ENCODE data around the gene ANKS3. TPM values are rescaled to one million over a fixed set of nuclear protein-coding genes. Genes with fewer than 3 reads are reported as not detected.

ANKS3 gene
- total RNA-seq, 2 donors from 2014 or later = 29.8 to 41.8 TPM

DNA sequence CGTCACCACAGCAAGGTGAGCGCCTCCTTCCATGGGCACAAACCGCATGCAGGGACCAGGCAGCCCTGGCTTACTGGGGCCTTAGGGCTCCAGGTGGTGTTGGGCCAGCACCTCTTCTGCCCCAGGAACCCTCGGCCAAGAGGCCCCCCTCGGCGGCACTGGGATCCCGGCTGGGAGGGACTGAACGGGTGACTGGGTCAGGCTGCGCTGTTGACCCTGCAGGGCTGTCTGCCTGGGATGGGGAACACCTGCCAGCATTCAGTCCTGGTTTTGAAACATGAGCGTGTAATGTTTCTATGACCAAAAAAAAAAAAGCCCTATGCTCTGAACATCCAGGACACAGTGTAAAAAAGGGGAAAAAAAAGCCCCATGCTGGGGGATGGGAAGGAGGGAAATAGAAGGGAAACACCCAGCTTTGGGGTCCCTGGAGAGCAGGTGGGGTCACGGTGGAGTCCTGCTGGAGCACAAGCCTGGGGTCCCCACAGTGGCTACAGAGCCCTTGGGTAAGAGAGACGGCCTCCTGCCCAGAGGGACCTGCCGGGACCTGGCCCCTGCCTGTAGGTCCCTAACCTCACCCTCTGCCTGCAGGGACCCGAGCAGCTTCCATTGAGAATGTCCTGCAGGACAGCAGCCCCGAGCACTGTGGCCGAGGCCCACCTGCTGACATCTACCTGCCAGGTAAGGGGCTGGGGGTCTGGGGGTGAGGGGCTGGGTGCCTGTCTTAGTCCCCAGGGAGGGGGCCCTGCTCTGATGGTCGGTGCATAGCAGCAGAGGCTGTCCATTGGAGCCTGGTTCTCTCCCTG, 50.6 kb downstream of the ANKS3 start:
- TF ChIP-seq, protein P1, sequence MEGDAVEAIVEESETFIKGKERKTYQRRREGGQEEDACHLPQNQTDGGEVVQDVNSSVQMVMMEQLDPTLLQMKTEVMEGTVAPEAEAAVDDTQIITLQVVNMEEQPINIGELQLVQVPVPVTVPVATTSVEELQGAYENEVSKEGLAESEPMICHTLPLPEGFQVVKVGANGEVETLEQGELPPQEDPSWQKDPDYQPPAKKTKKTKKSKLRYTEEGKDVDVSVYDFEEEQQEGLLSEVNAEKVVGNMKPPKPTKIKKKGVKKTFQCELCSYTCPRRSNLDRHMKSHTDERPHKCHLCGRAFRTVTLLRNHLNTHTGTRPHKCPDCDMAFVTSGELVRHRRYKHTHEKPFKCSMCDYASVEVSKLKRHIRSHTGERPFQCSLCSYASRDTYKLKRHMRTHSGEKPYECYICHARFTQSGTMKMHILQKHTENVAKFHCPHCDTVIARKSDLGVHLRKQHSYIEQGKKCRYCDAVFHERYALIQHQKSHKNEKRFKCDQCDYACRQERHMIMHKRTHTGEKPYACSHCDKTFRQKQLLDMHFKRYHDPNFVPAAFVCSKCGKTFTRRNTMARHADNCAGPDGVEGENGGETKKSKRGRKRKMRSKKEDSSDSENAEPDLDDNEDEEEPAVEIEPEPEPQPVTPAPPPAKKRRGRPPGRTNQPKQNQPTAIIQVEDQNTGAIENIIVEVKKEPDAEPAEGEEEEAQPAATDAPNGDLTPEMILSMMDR (IDR thresholded peaks at IDR 0.05) = no peak
- Histone ChIP-seq H3K4me3 (no peak overlapping the region), H3K36me3 (peaks cover 43% of the 10 kb centered on the region)

DNA sequence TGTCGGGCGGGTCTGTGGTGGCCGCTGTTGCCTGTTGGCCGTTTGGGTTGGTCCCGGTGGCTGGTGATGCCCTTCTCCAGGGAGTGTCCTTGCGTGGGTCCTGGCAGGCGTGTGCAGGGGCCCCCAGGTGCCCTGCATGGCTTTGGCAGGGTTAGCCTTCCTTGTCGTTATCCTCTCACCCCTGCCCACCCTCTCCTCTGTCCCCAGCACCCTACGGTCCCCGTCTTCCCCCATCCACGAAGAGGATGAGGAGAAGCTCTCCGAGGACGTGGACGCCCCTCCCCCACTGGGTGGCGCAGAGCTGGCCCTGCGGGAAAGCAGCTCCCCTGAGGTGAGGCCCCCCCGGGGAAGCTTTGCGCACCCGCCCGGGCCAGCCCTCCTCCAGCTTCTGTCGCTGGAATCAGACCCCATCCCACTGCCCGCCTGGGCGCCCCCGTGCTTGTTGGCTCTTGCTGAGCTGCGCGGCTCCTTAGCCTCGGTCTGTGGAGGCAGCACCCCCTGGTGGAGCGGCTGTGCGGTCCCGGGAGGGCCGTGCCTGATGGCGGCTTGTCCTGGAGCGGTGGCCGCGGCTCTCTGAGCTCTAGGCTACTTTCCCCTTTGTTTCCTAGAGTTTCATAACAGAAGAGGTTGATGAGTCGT, 51.3 kb downstream of the ANKS3 start:
- Histone ChIP-seq H3K36me3 (peaks cover 43% of the 10 kb centered on the region), H3K27me3 (replicated peaks; ENCODE audit: insufficient read depth) (no peaks in the 10 kb centered on the region), H3K27ac (no peak overlapping the region), H3K9me3 (no peaks in the 10 kb centered on the region), H3K4me1 (ENCODE audit: control insufficient read depth in 1 of 2, low read depth in 2 of 2) (no peaks in the 10 kb centered on the region), H3K4me3 (no peak overlapping the region)
- TF ChIP-seq, protein P1 (IDR thresholded peaks at IDR 0.05) = no peak
- DNase-seq (ENCODE audit: low spot score) = no peak
- ATAC-seq (ENCODE audit: insufficient number of reproducible peaks, low FRiP score, low read depth) = no peak

More for the DNA sequence above, 50.6 kb downstream of the ANKS3 start:
- Histone ChIP-seq H3K27ac (no peak overlapping the region), H3K4me1 (ENCODE audit: control insufficient read depth in 1 of 2, low read depth in 2 of 2) (no peaks in the 10 kb centered on the region), H3K27me3 (replicated peaks; ENCODE audit: insufficient read depth) (no peaks in the 10 kb centered on the region), H3K9me3 (no peaks in the 10 kb centered on the region)
- ATAC-seq (ENCODE audit: insufficient number of reproducible peaks, low FRiP score, low read depth) (no peak), DNase-seq (ENCODE audit: low spot score) (no peak)

DNA sequence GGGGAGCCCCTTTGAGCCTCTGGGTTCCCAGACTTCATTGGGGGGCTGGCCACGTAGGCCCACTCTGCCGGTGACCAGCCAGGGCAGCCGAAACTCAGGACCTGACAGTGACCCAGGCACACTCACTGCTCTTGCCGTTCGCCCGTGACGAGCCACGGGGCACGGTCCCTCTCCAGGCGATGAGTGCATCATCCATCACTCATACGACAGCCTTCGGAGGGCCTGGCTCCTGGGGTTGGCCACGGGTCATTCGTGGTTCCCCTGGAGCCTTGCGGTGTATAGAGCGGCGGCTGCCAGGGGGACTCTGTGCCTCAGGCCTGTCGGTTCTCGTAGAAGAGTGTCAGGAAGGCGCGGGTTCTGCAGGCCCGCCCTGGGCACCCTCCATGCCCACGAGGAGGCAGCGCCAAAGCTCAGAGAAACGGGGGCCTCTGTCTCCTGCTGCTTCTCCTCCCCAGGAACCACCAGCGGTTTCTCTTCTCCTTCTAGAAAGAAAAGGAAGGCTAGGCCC, 51.9 kb downstream of the ANKS3 start:
- DNase-seq (ENCODE audit: low spot score) (no peak), ATAC-seq (ENCODE audit: insufficient number of reproducible peaks, low FRiP score, low read depth) (no peak)
- Histone ChIP-seq H3K36me3 (peaks cover 49% of the 10 kb centered on the region), H3K27me3 (replicated peaks; ENCODE audit: insufficient read depth) (no peaks in the 10 kb centered on the region), H3K4me3 (no peak overlapping the region), H3K9me3 (no peaks in the 10 kb centered on the region), H3K4me1 (ENCODE audit: control insufficient read depth in 1 of 2, low read depth in 2 of 2) (no peaks in the 10 kb centered on the region), H3K27ac (no peak overlapping the region)
- TF ChIP-seq, protein P1 (IDR thresholded peaks at IDR 0.05) = no peak

DNA sequence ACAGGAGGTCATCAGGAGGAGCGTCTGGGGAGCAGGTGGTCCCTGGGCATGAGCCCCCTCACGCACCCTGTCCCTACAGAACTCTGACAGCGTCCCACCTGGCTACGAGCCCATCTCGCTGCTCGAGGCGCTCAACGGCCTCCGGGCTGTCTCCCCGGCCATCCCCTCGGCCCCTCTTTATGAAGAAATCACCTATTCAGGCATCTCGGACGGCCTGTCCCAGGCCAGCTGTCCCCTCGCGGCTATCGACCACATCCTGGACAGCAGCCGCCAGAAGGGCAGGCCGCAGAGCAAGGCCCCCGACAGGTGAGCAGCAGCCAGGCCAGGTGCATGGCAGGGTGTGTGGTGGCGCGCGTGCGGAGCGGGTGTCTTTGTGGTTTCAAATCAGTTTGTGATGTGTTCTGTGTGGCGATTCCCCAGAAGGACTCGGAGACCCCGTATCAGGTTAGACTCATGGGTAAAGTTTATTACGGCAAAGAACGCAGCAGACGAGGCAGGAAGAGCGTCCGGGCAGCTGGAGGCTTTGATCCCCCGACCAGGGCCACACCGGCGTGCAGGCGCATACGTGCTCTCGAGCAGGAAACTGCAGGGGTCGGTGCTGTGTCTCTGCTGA, 52.5 kb downstream of the ANKS3 start:
- H3K36me3 ChIP-seq = peaks cover 52% of the 10 kb centered on the region
- DNase-seq (ENCODE audit: low spot score) = no peak

More for the DNA sequence above, 52.5 kb downstream of the ANKS3 start:
- H3K9me3 ChIP-seq = no peaks in the 10 kb centered on the region
- H3K4me3 ChIP-seq = no peak overlapping the region
- no peak for ATAC-seq (ENCODE audit: insufficient number of reproducible peaks, low FRiP score, low read depth)
- H3K4me1 ChIP-seq (ENCODE audit: control insufficient read depth in 1 of 2, low read depth in 2 of 2) = no peaks in the 10 kb centered on the region
- H3K27ac ChIP-seq = no peak overlapping the region
- H3K27me3 ChIP-seq (replicated peaks; ENCODE audit: insufficient read depth) = no peaks in the 10 kb centered on the region
- TF ChIP-seq, protein P1 (IDR thresholded peaks at IDR 0.05) = no peak

All from thoracic aorta (tissue), 2 donors.